Neural progenitor cell (in vitro differentiated cells): ENCODE measurements around the gene LAMB4. TPM values are rescaled to one million over a fixed set of nuclear protein-coding genes. Genes with fewer than 3 reads are reported as not detected.

Experiments used
- DNase-seq: peaks from one replicate; pipeline ENCODE4 v3.0.0-alpha.2; 2016; ENCODE audit warnings: low spot score
- H2AFZ ChIP-seq: fragments of 200-600 bp; sonication (generic); replicated peaks from 2 replicates; pipeline ENCODE4 v1.6.1; 2016; ENCODE audit warnings: antibody characterized with exemption
- H3F3A ChIP-seq: fragments of 200-600 bp; sonication (generic); 2 replicates; pipeline ENCODE4 v1.6.1; 2016; ENCODE audit warnings: antibody characterized with exemption, low read depth
- H3K27ac ChIP-seq: fragments of 200-600 bp; sonication (generic); 2 replicates; pipeline ENCODE4 v1.5.1; 2016; ENCODE audit warnings: mild to moderate bottlenecking
- H3K27me3 ChIP-seq: fragments of 200-600 bp; sonication (generic); 2 replicates; pipeline ENCODE4 v1.6.1; 2016; ENCODE audit warnings: mild to moderate bottlenecking, moderate library complexity
- H3K36me3 ChIP-seq: fragments of 200-600 bp; sonication (generic); 2 replicates; pipeline ENCODE4 v1.5.1; 2016
- H3K4me1 ChIP-seq: fragments of 200-600 bp; sonication (generic); 2 replicates; pipeline ENCODE4 v1.6.1; 2016; ENCODE audit warnings: mixed run types
- H3K4me2 ChIP-seq: fragments of 200-600 bp; sonication (generic); 2 replicates; pipeline ENCODE4 v1.6.1; 2016
- H3K4me3 ChIP-seq: fragments of 200-600 bp; sonication (generic); 2 replicates; pipeline ENCODE4 v1.5.1; 2016
- H3K79me2 ChIP-seq: fragments of 200-600 bp; sonication (generic); 2 replicates; pipeline ENCODE4 v1.6.1; 2016; ENCODE audit warnings: low read depth
- H3K9ac ChIP-seq: fragments of 200-600 bp; sonication (generic); 2 replicates; pipeline ENCODE4 v1.6.1; 2016
- H3K9me3 ChIP-seq: fragments of 200-600 bp; sonication (generic); 2 replicates; pipeline ENCODE4 v1.5.1; 2016; ENCODE audit warnings: low read depth
- H4K20me1 ChIP-seq: fragments of 200-600 bp; sonication (generic); 2 replicates; pipeline ENCODE4 v1.6.1; 2016; ENCODE audit warnings: low read depth
- H3K27ac Mint-ChIP-seq: 3 replicates; pipeline ENCODE4 v1.8.0; 2021; ENCODE audit warnings: mixed read lengths
- H3K27me3 Mint-ChIP-seq: 2 replicates; pipeline ENCODE4 v1.8.0; 2022; ENCODE audit warnings: low read depth, mild to moderate bottlenecking, inconsistent platforms, moderate library complexity, mixed read lengths; ENCODE audit not compliant: insufficient read depth
- H3K36me3 Mint-ChIP-seq: 3 replicates; pipeline ENCODE4 v1.8.0; 2021; ENCODE audit warnings: mixed read lengths
- H3K4me1 Mint-ChIP-seq: 3 replicates; pipeline ENCODE4 v1.8.0; 2021; ENCODE audit warnings: mixed read lengths
- H3K4me3 Mint-ChIP-seq: 3 replicates; pipeline ENCODE4 v1.8.0; 2021; ENCODE audit warnings: mild to moderate bottlenecking, moderate library complexity, mixed read lengths
- H3K9me3 Mint-ChIP-seq: 3 replicates; pipeline ENCODE4 v1.8.0; 2020; ENCODE audit warnings: mixed read lengths
- CTCF ChIP-seq: fragments of 200-600 bp; sonication (generic); IDR thresholded peaks from 2 replicates; pipeline ENCODE4 v1.5.1; 2017; ENCODE audit warnings: antibody characterized with exemption, mild to moderate bottlenecking
- EZH2 ChIP-seq: fragments of 200-600 bp; sonication (generic); IDR thresholded peaks from 2 replicates; pipeline ENCODE4 v1.6.1; 2017; ENCODE audit warnings: antibody characterized with exemption, mild to moderate bottlenecking, moderate library complexity
- EZH2phosphoT487 ChIP-seq: fragments of 200-600 bp; sonication (generic); IDR thresholded peaks from 2 replicates; pipeline ENCODE4 v1.6.1; 2017; ENCODE audit warnings: antibody characterized with exemption
- total RNA-seq: library from RNA; depleted of rRNA; stranded (reverse); fragments of >200 nt; gene quantifications from 2 replicates; pipeline ENCODE4 v1.2.3, GENCODE V29; 2015; ENCODE audit warnings: low replicate concordance

Gene LAMB4
- total RNA-seq, 1 donor from 2014 or later = not detected

- no peak overlapping the region for H3K4me2 ChIP-seq
- no peak for TF ChIP-seq EZH2phosphoT487
- no peak for TF ChIP-seq EZH2
- TF ChIP-seq CTCF = no peak
- no peaks in the 10 kb centered on the region for H3K27me3 ChIP-seq
- H3K4me1 ChIP-seq = no peaks in the 10 kb centered on the region
- no peaks in the 10 kb centered on the region for H3F3A ChIP-seq
- Mint-ChIP-seq H3K4me1 (no peaks in the 10 kb centered on the region), H3K9me3 (no peaks in the 10 kb centered on the region), H3K27me3 (no peaks in the 10 kb centered on the region), H3K36me3 (no peaks in the 10 kb centered on the region), H3K27ac (no peak overlapping the region), H3K4me3 (no peak overlapping the region)
- DNase-seq = no peak
- H3K27ac ChIP-seq = no peak overlapping the region
- H3K36me3 ChIP-seq = no peaks in the 10 kb centered on the region
- no peaks in the 10 kb centered on the region for H3K9me3 ChIP-seq
- no peaks in the 10 kb centered on the region for H4K20me1 ChIP-seq
- no peak overlapping the region for H2AFZ ChIP-seq
- H3K9ac ChIP-seq = no peak overlapping the region
- H3K79me2 ChIP-seq = no peaks in the 10 kb centered on the region
- no peak overlapping the region for H3K4me3 ChIP-seq
Measured at GRCh38 chr7:108101759-108102158, 28.4 kb downstream of the LAMB4 start.

GRCh38 chr7:108099713-108100112, 30.4 kb downstream of the LAMB4 start:
- DNase-seq = no peak
- H3F3A ChIP-seq = no peaks in the 10 kb centered on the region
- Mint-ChIP-seq H3K27me3 (no peaks in the 10 kb centered on the region), H3K9me3 (no peaks in the 10 kb centered on the region), H3K4me3 (no peak overlapping the region), H3K4me1 (peaks cover 15% of the 10 kb centered on the region), H3K36me3 (no peaks in the 10 kb centered on the region), H3K27ac (no peak overlapping the region)
- TF ChIP-seq EZH2phosphoT487 (no peak), CTCF (no peak), EZH2 (no peak)
- H3K79me2 ChIP-seq = no peaks in the 10 kb centered on the region
- no peaks in the 10 kb centered on the region for H3K27me3 ChIP-seq
- no peaks in the 10 kb centered on the region for H4K20me1 ChIP-seq
- H3K36me3 ChIP-seq = no peaks in the 10 kb centered on the region
- no peaks in the 10 kb centered on the region for H3K9me3 ChIP-seq
- no peak overlapping the region for H2AFZ ChIP-seq
- no peak overlapping the region for H3K4me2 ChIP-seq
- H3K4me3 ChIP-seq = no peak overlapping the region
- H3K4me1 ChIP-seq = no peaks in the 10 kb centered on the region
- H3K9ac ChIP-seq = no peak overlapping the region
- H3K27ac ChIP-seq = no peak overlapping the region

GRCh38 chr7:108097703-108098102, 32.5 kb downstream of the LAMB4 start:
- Histone ChIP-seq H3K27ac (no peak overlapping the region), H3K36me3 (no peaks in the 10 kb centered on the region), H3K9ac (no peak overlapping the region), H3K27me3 (no peaks in the 10 kb centered on the region), H4K20me1 (no peaks in the 10 kb centered on the region), H3K4me2 (no peak overlapping the region), H3K4me3 (no peak overlapping the region), H3F3A (no peaks in the 10 kb centered on the region), H2AFZ (no peak overlapping the region), H3K9me3 (no peaks in the 10 kb centered on the region), H3K79me2 (no peaks in the 10 kb centered on the region), H3K4me1 (no peaks in the 10 kb centered on the region)
- no peak overlapping the region for H3K27ac Mint-ChIP-seq
- H3K4me3 Mint-ChIP-seq = no peak overlapping the region
- H3K36me3 Mint-ChIP-seq = no peaks in the 10 kb centered on the region
- H3K9me3 Mint-ChIP-seq = no peaks in the 10 kb centered on the region
- TF ChIP-seq EZH2phosphoT487 (no peak), EZH2 (no peak), CTCF (peak; percentile 37)
- no peaks in the 10 kb centered on the region for H3K27me3 Mint-ChIP-seq
- peak; percentile 7 for DNase-seq
- peaks cover 16% of the 10 kb centered on the region for H3K4me1 Mint-ChIP-seq

GRCh38 chr7:108096996-108097395, 33.2 kb downstream of the LAMB4 start:
- no peak overlapping the region for H3K27ac Mint-ChIP-seq

More at GRCh38 chr7:108096996-108097395, 33.2 kb downstream of the LAMB4 start:
- Histone ChIP-seq H4K20me1 (no peaks in the 10 kb centered on the region), H3K9me3 (no peaks in the 10 kb centered on the region), H3K4me3 (no peak overlapping the region), H3K27me3 (no peaks in the 10 kb centered on the region), H3K36me3 (no peaks in the 10 kb centered on the region), H3K79me2 (no peaks in the 10 kb centered on the region), H3K4me2 (no peak overlapping the region), H2AFZ (no peak overlapping the region), H3F3A (no peaks in the 10 kb centered on the region), H3K9ac (no peak overlapping the region), H3K4me1 (no peaks in the 10 kb centered on the region), H3K27ac (no peak overlapping the region)
- TF ChIP-seq EZH2phosphoT487 = no peak
- TF ChIP-seq EZH2 = no peak
- H3K36me3 Mint-ChIP-seq = no peaks in the 10 kb centered on the region
- no peak for DNase-seq
- H3K27me3 Mint-ChIP-seq = no peaks in the 10 kb centered on the region
- H3K9me3 Mint-ChIP-seq = no peaks in the 10 kb centered on the region
- H3K4me1 Mint-ChIP-seq = peaks cover 16% of the 10 kb centered on the region
- no peak overlapping the region for H3K4me3 Mint-ChIP-seq
